ENCODE results near the gene C10orf67. TPM values are rescaled to one million over a fixed set of nuclear protein-coding genes. Genes with fewer than 3 reads are reported as not detected.

C10orf67 gene
- total and polyA plus RNA-seq, 2 donors: not detected

DNA sequence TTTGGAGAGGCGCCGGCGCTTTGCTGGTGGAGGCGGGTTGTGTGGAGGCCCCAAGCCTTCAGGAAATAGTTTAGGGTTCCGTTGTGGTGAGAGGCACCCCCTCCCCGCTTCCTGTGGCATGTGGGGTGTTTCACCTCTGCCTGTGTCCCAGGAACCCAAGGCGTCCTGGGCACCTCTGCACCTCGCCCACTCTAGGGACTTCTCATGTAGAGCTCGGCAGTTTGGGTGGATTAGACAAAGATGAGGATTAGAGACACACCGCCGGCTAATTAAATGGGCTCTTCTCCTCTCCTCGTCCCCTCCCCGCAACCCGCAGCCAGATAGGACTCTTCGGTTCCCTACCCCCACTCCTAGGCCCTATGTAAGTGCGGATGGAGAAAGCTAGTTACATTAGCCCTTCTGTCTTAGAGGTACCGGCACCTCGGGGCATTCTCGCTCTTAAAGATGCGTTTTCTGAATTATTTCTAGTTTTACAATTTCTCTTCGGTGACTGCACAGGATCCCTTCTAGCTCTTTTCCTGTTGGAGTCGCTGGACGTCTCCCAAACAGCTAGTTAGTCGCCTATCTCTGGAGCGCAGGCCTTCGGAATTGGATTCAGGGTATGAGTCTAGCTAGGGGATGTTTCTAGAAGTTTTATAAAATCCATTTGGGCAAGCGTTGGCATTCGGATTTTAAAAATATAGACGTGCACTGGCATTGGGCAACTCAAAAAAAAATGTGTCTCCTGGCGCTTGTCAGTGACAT is 144.7 kb downstream of the C10orf67 start:
- H3K4me1 ChIP-seq (ENCODE audit: insufficient read depth): peaks cover 2% of the 10 kb centered on the region
- no peaks in the 10 kb centered on the region for H3K36me3 ChIP-seq (ENCODE audit: insufficient read depth)
- H3K27ac ChIP-seq (ENCODE audit: low read depth): no peak overlapping the region
- no peak for DNase-seq (ENCODE audit: extremely low spot score)
- 1% methylated on average over 30 of the region's 30 CpGs for WGBS
- no peak overlapping the region for H3K4me3 ChIP-seq (ENCODE audit: low read depth, low read length)

DNA sequence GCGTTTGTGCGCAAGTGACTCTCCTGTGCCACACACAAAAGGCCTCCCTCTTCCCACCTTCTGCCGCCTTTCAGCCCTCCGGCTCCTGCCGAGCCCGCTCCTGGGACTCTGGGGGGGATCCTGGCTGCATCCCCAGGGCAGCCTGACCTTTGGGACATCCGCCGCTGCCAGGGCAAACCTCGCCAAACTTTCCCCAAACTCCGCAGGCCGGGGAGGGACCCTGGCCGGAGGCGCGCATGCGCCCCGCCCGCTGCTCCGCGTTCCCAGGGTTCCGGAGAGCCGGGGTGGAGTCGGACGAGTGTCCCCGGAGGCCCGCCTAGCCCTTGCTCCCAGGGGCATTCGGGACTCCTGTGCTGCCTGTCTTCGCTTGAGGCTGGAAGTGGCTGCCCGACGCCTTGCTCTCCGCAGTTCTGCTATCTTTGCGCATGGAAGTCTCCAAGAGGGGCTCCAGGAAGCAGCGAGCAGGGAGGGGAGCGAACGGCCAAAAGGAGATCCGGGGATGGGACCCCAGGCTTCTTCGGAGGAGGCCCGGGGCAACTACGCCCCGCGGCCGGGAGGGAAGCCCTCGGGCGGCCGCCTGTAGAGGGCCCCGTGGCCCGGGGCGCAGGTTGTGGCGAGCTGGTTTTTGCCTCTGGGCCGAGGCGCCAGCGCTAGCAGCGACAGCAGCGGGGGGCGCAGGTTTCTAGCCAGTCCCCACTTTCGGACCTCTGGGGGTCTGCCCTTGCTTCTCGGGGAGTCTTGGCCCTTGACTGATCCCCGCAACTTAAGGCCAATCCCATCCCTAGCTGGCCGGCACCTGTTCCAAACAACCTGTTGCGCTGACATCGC is 145.4 kb downstream of the C10orf67 start:
- DNase-seq (ENCODE audit: extremely low spot score): no peak
- under 1% methylated on average over 60 of the region's 60 CpGs for WGBS
- H3K4me1 ChIP-seq (ENCODE audit: insufficient read depth): peaks cover 2% of the 10 kb centered on the region
- no peak overlapping the region for H3K27ac ChIP-seq (ENCODE audit: low read depth)
- H3K36me3 ChIP-seq (ENCODE audit: insufficient read depth): no peaks in the 10 kb centered on the region
- H3K4me3 ChIP-seq (ENCODE audit: low read depth, low read length): no peak overlapping the region

DNA sequence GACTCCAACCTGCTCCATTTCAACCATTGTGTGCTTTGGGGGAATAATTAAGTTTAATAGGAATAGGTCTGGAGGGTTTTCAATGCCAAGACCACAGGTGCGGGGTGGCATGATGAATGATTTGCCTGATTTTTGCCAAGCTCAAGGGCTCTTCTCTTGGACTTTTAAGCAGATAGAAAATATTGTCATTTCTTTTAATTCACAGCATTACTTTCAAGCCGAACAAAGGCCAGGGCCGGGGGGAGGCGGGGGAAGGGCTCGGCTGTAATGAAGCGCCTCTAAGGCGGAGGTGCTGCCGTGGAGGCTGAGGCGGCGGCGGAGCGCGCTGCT is 146.0 kb downstream of the C10orf67 start:
- WGBS: 1% methylated on average over 13 of the region's 13 CpGs
- DNase-seq (ENCODE audit: extremely low spot score): no peak
- H3K4me1 ChIP-seq (ENCODE audit: insufficient read depth): peaks cover 2% of the 10 kb centered on the region
- H3K27ac ChIP-seq (ENCODE audit: low read depth): no peak overlapping the region
- H3K4me3 ChIP-seq (ENCODE audit: low read depth, low read length): no peak overlapping the region
- no peaks in the 10 kb centered on the region for H3K36me3 ChIP-seq (ENCODE audit: insufficient read depth)

DNA sequence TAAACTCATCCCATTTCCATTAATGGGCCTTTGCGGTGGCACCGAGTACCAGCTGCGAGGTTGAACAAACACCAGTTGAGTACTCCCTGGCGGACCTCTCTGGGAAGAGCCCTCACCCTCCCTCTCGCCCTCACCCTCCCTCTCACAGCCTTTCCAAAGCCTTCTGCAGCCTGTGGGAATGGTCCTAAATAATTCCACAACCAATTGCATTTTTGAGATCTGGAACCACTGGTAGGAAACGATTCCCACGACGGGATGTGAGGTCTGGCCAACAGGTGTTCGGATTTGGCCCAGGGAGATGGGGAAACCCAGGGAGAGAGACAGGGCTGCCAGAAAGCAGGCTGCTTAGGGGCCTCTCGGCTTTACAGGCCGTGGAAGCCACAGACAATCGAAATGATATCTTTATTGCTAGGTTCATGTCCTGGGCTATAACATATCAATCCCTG is 147.2 kb downstream of the C10orf67 start:
- 1% methylated on average over 12 of the region's 12 CpGs for WGBS
- DNase-seq (ENCODE audit: extremely low spot score): no peak
- H3K27ac ChIP-seq (ENCODE audit: low read depth): no peak overlapping the region

DNA sequence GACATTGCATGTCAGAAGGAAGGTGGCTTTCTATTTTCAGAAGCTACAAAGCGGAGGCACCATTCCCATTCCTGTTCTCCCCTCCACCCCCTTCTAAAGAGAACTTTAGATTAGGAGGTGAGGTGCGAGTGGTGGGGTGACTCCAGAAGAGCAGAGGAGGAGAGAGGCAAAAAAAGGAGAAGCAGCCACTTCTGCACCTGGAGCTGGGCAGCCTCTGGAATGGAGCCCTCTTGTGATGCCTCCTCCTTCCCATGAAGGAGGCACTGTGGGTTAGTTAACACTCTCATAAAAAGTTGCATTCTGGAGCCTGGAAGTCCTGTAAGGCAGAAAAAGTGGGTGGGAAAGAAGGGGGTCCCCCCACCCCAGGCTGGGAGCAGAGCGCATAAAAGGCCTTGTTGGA is 147.7 kb downstream of the C10orf67 start:
- 6% methylated on average over 3 of the region's 3 CpGs for whole genome bisulfite sequencing
- H3K4me1 ChIP-seq (ENCODE audit: insufficient read depth): peaks cover 2% of the 10 kb centered on the region
- DNase-seq (ENCODE audit: extremely low spot score): no peak

More for the DNA sequence above, 147.2 kb downstream of the C10orf67 start:
- peaks cover 2% of the 10 kb centered on the region for H3K4me1 ChIP-seq (ENCODE audit: insufficient read depth)
- H3K4me3 ChIP-seq (ENCODE audit: low read depth, low read length): no peak overlapping the region
- H3K36me3 ChIP-seq (ENCODE audit: insufficient read depth): no peaks in the 10 kb centered on the region

DNA sequence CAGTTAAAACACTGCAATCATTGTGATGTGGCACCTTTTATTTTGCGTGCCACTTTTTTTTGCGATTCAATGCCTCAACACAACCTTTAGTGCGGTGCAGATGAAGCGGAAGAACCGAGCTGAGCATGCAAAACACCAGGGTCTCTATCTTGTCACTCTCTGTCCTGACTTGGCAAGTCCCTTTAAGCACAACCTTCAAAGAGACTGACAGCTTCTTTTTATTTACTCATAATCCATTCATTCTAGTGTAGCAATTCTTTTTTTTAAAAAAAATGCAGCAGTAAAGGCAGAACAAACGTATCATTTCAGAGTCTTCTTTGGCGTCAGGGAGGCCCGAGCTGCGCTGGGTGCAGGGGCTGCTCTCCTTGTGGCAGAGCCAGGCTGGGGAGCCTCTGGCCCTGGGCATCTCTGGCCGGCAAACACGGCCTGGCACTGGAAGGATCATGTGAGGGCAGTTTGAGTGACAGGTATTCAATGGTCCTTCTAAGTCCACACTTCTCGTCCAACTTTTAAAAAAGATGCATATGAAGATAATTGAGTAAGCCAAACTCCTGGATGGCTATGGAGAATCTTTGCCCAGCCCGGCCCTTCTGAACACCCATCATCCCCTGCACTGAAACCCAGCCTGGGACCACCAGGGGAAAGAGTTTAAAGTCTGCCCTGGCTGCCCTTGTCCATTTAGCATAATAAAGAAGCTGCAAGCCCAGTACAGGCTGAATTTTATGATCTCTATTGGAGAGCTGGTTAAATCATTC is 148.6 kb downstream of the C10orf67 start:
- no peak overlapping the region for H3K4me3 ChIP-seq (ENCODE audit: low read depth, low read length)
- no peak for DNase-seq (ENCODE audit: extremely low spot score)
- H3K36me3 ChIP-seq (ENCODE audit: insufficient read depth): no peaks in the 10 kb centered on the region
- no peak overlapping the region for H3K27ac ChIP-seq (ENCODE audit: low read depth)
- H3K4me1 ChIP-seq (ENCODE audit: insufficient read depth): peaks cover 2% of the 10 kb centered on the region
- WGBS: 5% methylated on average over 13 of the region's 13 CpGs

More for the DNA sequence above, 147.7 kb downstream of the C10orf67 start:
- no peak overlapping the region for H3K4me3 ChIP-seq (ENCODE audit: low read depth, low read length)
- no peak overlapping the region for H3K27ac ChIP-seq (ENCODE audit: low read depth)
- no peaks in the 10 kb centered on the region for H3K36me3 ChIP-seq (ENCODE audit: insufficient read depth)

DNA sequence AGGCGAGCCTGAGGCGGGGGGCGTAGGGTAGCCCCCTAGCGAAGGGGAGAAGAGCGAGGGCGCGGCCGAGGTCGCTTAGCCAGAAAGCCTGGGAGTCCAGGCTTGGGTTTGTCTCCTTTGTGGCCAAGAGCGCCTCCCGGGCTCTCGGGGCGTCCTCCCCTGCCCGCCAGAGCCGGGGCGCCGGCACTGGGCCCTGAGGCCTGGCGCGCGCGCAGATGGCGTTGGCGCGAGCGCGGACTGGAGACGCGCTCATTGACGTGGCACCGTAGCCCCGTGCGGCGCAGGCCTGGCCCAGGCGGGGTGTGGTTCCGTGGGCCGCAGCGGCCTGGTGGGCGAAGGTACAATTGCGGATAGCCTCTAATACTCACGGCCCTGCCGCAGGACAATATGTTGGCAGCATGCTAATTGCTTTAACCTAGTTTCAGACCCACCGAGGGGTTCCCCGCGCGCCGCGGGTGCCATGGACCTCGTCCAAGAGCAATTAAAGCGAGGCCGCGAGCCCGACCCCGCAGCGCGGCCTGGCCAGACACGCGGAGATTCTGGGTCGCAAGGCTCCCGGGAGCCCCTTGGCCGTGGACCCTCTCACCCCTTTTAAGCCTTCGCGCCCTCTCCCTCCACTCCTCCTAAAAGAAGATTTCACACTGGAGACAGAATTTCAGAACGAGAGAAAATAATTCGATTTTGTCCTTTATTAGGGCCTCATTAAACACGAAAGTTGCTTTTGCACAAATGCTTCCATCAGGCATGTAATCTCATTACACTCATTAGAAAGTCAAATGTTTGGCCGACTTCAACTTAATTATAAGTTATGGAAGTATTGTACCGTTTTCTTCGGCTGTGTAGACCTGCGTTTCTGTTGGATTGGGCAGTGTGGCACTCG is 149.4 kb downstream of the C10orf67 start:
- H3K4me1 ChIP-seq (ENCODE audit: insufficient read depth): peaks cover 2% of the 10 kb centered on the region
- no peak overlapping the region for H3K4me3 ChIP-seq (ENCODE audit: low read depth, low read length)
- H3K36me3 ChIP-seq (ENCODE audit: insufficient read depth): no peaks in the 10 kb centered on the region
- 3% methylated on average over 70 of the region's 70 CpGs for WGBS
- no peak overlapping the region for H3K27ac ChIP-seq (ENCODE audit: low read depth)
- DNase-seq (ENCODE audit: extremely low spot score): no peak

DNA sequence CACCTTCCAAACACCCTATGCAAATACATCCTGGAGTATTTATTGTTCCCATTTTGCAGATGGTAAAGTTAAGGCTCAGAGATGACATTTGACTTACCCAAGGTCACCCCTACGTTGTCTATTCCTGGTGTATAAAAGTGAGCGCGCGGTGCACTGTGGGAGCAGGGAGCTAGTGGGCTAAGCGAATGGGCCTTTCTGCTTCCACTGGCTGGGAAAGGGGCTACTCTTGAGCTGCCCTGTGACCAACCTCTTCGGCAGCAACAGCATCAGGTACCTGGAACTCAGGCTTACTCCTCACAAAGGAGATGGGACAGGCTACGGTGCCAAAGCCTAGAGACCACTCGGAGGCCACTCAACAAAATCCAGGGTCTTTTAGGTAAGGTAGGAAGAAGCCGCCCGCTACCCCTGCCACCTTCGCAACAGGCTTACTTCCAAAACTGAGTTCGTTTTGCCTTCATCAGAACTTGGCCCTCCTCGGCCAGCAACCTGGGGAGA is 150.1 kb downstream of the C10orf67 start:
- no peak overlapping the region for H3K4me3 ChIP-seq (ENCODE audit: low read depth, low read length)
- peaks cover 2% of the 10 kb centered on the region for H3K4me1 ChIP-seq (ENCODE audit: insufficient read depth)
- no peak overlapping the region for H3K27ac ChIP-seq (ENCODE audit: low read depth)
- WGBS: 9% methylated on average over 13 of the region's 13 CpGs
- H3K36me3 ChIP-seq (ENCODE audit: insufficient read depth): no peaks in the 10 kb centered on the region
- DNase-seq (ENCODE audit: extremely low spot score): no peak

DNA sequence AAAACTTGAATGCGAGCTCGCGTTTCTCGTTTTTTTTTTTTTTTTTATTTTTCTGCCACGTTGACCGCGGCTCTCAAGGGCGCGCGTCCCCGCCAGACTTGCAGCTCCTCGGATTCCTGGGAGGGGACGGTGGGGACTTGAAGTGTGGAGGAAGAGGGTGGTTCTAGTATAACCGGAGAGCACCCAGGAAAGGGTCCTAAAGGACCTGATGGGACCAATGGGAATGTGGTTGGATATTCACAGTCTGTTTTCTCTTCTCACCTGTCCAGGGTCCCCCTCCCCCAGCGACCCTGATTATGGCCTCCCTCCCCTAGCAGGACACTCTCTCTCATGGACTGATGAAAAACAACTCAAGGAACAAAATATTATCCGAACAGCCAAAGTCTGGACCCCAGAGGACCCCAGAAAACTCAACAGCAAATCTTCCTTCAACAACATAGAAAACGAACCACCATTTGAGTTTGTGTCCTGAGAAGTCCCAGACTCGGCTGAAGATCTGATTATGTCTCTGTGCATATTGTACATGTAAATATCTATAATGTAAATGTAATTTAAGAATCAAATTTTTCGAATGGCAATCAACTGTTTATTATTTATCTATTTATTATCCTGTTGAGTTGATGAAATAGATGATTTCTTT is 151.0 kb downstream of the C10orf67 start:
- 5% methylated on average over 19 of the region's 19 CpGs for WGBS
- Histone ChIP-seq H3K36me3 (ENCODE audit: insufficient read depth) (no peaks in the 10 kb centered on the region), H3K27ac (ENCODE audit: low read depth) (no peak overlapping the region), H3K4me3 (ENCODE audit: low read depth, low read length) (no peak overlapping the region), H3K4me1 (ENCODE audit: insufficient read depth) (peaks cover 2% of the 10 kb centered on the region)
- DNase-seq (ENCODE audit: extremely low spot score): no peak

DNA sequence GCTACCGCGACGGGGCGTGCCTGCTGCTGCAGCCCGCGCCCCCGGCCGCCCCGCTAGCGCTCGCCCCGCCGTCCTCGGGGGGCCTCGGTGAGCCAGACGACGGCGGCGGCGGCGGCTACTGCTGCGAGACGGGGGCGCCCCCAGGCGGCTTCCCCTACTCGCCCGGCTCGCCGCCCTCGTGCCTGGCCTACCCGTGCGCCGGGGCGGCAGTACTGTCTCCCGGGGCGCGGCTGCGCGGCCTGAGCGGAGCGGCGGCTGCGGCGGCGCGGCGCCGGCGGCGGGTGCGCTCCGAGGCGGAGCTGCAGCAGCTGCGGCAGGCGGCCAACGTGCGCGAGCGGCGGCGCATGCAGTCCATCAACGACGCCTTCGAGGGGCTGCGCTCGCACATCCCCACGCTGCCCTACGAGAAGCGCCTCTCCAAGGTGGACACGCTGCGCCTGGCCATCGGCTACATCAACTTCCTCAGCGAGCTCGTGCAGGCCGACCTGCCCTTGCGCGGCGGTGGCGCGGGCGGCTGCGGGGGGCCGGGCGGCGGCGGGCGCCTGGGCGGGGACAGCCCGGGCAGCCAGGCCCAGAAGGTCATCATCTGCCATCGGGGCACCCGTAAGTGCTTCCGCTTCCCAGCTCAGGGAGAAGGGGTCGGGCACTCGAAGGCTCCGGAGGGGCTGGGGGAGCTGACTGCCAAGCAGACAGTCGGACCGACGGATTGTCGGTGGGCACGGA is 151.7 kb downstream of the C10orf67 start:
- WGBS: 1% methylated on average over 100 of the region's 100 CpGs
- DNase-seq (ENCODE audit: extremely low spot score): no peak
- peaks cover 2% of the 10 kb centered on the region for H3K4me1 ChIP-seq (ENCODE audit: insufficient read depth)
- no peak overlapping the region for H3K4me3 ChIP-seq (ENCODE audit: low read depth, low read length)
- H3K36me3 ChIP-seq (ENCODE audit: insufficient read depth): no peaks in the 10 kb centered on the region
- no peak overlapping the region for H3K27ac ChIP-seq (ENCODE audit: low read depth)

DNA sequence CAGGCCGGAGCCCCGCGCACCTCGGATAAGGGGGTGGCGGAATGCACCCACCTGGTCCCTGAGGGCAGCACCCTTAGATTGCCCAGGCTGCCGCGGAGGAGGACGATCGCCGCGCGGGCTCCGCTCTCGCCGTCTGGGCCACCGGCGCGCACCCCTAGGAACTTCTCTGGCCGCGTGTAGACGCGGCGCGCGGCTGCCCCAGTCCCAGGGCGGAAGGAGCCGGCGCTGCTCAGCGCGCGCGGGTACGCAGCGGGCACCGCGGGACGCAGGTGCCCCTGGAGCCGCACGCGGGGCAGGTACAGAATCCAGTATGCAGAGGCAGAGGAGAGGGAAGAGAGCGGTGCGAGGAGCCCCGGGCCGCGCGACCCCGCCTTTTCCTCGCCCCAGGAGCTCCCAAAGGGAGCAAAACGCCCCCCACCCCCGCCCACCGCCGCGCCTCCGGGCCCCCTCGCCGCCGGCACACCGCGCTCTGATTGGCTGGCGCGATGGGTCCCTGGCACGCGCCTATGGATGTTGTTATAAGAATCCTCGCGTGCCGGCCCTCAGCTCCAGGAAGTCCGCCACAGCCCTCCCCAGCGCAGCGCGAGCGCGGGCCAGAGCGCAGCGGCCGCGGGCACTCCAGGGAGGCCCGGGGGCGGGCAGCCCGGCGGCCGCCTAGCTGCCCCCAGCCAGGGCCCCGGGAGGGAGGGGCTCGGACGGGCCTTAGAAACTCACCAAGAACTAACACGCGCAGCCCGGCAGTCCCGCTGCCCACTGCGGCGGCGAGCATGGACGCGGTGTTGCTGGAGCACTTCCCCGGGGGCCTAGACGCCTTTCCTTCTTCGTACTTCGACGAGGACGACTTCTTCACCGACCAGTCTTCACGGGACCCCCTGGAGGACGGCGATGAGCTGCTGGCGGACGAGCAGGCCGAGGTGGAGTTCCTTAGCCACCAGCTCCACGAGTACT is 152.6 kb downstream of the C10orf67 start, which contains the start of gene PTF1A:
TSS of gene PTF1A (plus strand) at position 549 of the 948 bp plus-strand sequence. CDS start at position 768, 219 bp downstream.
- H3K36me3 ChIP-seq (ENCODE audit: insufficient read depth): no peaks in the 10 kb centered on the region
- H3K4me1 ChIP-seq (ENCODE audit: insufficient read depth): peaks cover 2% of the 10 kb centered on the region
- no peak for DNase-seq (ENCODE audit: extremely low spot score)
- WGBS: 1% methylated on average over 107 of the region's 107 CpGs
- H3K4me3 ChIP-seq (ENCODE audit: low read depth, low read length): no peak within 1 kb of the TSS
- H3K27ac ChIP-seq (ENCODE audit: low read depth): no peak within 1 kb of the TSS

Data from urinary bladder (tissue), 4 donors.